Calu3 (cell line): Measurements from ENCODE around the gene WASF2. TPM values are rescaled to one million over a fixed set of nuclear protein-coding genes. Genes with fewer than 3 reads are reported as not detected.

ENCODE experiments used
- BruUV-seq: library from RNA; stranded (reverse); fragments of 400-500 nt; replicated peaks from 2 replicates; lab custom pipeline; 2021; lab: Mats Ljungman, UMichigan
- CTCF ChIA-PET: fragments of 300-600 bp; sonication (Branson Sonifier 250); formaldehyde crosslinking; loops from one replicate; lab custom pipeline; 2022; ENCODE audit warnings: antibody characterized with exemption; lab: Charles Lee
- DNase-seq: peaks from one replicate; pipeline ENCODE4 v3.0.0; 2022
- H3K27ac Mint-ChIP-seq: one replicate; pipeline ENCODE4 v1.8.0; 2022; ENCODE audit warnings: mixed read lengths; ENCODE audit not compliant: unreplicated experiment
- H3K27me3 Mint-ChIP-seq: one replicate; pipeline ENCODE4 v1.8.0; 2022; ENCODE audit warnings: mixed read lengths; ENCODE audit not compliant: unreplicated experiment
- H3K36me3 Mint-ChIP-seq: one replicate; pipeline ENCODE4 v1.8.0; 2022; ENCODE audit warnings: mild to moderate bottlenecking, moderate library complexity, mixed read lengths; ENCODE audit not compliant: insufficient read depth, unreplicated experiment
- H3K4me1 Mint-ChIP-seq: one replicate; pipeline ENCODE4 v1.8.0; 2022; ENCODE audit warnings: mild to moderate bottlenecking, low read depth, mixed read lengths; ENCODE audit not compliant: unreplicated experiment
- H3K4me3 Mint-ChIP-seq: one replicate; pipeline ENCODE4 v1.8.0; 2022; ENCODE audit warnings: mild to moderate bottlenecking, low read depth, moderate library complexity, mixed read lengths; ENCODE audit not compliant: unreplicated experiment
- H3K9me3 Mint-ChIP-seq: one replicate; pipeline ENCODE4 v1.8.0; 2022; ENCODE audit warnings: low read depth, mixed read lengths; ENCODE audit not compliant: unreplicated experiment
- intact Hi-C: fragments of 100-400 bp; cut with micrococcal nuclease; formaldehyde crosslinking; loops from one replicate; pipeline ENCODE4 v1.10.0; 2022; ENCODE audit not compliant: unreplicated experiment
- total RNA-seq: library from RNA; stranded (reverse); gene quantifications from 2 replicates; pipeline ENCODE4 v1.2.3, GENCODE V29; 2022
- TF ChIP-seq, protein P1 (sequence below): fragments of 200-600 bp; IDR thresholded peaks from one replicate; pipeline ENCODE4 v1.8.0; 2022; ENCODE audit warnings: antibody characterized with exemption; ENCODE audit not compliant: unreplicated experiment

The WASF2 gene
- total RNA-seq, 1 experiment from 2014 or later = 79.5 TPM

DNA sequence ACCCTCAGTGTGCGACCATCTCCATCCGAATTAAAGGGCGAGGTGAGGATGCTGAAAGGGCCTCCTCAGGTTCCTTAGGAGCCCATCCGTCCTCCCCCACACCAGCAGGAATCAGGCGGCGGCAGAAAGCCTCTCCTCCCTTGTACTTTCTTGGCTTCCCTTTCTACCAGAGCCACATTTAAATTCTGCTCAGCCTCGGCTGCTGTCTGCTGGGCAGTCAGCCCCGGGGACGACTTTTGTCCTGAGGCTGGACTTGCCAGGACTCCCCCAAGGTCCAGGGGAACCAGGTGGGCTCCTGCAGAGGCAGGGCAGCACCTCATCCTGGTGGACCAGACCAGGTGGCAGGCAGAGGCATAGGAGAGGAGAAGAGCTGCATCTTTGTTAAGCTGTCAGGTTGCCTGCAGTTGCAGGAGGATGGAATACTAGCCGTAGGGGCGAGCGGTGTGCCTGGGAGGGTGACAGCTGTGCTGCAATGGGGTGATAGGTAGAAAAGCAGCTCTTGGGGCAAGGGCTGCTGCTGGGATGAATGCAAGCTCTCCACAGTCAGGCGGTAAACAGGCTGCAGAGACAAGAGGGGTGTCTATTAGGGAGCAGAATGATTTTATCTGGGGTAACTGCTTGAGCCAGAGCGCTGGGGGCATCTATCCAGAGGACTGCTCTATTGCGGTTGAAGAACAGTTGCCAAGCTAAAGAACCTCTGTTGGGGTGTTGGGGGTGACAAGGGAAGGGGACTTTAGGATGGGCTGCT lies 46.2 kb upstream of the WASF2 start:
- Mint-ChIP-seq H3K9me3 (no peaks in the 10 kb centered on the region), H3K4me3 (no peak overlapping the region), H3K27me3 (no peaks in the 10 kb centered on the region), H3K36me3 (peaks cover 29% of the 10 kb centered on the region), H3K4me1 (peaks cover 27% of the 10 kb centered on the region), H3K27ac (no peak overlapping the region)
- DNase-seq = no peak
- CTCF ChIA-PET = no interaction called here
- intact Hi-C loops = no loop called here
- TF ChIP-seq, protein P1, sequence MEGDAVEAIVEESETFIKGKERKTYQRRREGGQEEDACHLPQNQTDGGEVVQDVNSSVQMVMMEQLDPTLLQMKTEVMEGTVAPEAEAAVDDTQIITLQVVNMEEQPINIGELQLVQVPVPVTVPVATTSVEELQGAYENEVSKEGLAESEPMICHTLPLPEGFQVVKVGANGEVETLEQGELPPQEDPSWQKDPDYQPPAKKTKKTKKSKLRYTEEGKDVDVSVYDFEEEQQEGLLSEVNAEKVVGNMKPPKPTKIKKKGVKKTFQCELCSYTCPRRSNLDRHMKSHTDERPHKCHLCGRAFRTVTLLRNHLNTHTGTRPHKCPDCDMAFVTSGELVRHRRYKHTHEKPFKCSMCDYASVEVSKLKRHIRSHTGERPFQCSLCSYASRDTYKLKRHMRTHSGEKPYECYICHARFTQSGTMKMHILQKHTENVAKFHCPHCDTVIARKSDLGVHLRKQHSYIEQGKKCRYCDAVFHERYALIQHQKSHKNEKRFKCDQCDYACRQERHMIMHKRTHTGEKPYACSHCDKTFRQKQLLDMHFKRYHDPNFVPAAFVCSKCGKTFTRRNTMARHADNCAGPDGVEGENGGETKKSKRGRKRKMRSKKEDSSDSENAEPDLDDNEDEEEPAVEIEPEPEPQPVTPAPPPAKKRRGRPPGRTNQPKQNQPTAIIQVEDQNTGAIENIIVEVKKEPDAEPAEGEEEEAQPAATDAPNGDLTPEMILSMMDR = no peak
- no TSS peak for BruUV-seq

DNA sequence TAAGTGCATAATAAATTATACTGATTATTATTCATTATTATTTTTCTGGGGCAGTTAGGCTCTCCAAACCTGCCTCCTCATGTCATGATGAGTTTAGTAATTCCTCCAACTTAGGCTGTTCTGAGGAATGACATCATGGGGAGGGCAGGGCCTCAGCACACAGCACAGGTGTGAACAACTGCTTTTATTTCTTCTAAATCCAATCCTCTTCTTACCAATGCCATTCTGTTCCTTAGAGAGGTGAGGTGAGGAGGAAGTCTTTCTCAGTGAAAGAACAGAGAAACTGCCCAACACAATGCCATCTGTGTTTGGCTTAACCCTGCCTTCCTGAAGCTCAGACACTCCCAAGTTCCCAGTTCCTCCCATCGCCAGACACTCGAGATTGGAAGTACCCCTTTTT lies 45.4 kb upstream of the WASF2 start:
- Mint-ChIP-seq H3K9me3 (no peaks in the 10 kb centered on the region), H3K27ac (no peak overlapping the region), H3K36me3 (peaks cover 28% of the 10 kb centered on the region), H3K4me3 (no peak overlapping the region), H3K27me3 (no peaks in the 10 kb centered on the region), H3K4me1 (peaks cover 20% of the 10 kb centered on the region)
- CTCF ChIA-PET = no interaction called here
- no peak for DNase-seq
- TF ChIP-seq, protein P1 = no peak
- intact Hi-C loops = no loop called here
- BruUV-seq = no TSS peak

DNA sequence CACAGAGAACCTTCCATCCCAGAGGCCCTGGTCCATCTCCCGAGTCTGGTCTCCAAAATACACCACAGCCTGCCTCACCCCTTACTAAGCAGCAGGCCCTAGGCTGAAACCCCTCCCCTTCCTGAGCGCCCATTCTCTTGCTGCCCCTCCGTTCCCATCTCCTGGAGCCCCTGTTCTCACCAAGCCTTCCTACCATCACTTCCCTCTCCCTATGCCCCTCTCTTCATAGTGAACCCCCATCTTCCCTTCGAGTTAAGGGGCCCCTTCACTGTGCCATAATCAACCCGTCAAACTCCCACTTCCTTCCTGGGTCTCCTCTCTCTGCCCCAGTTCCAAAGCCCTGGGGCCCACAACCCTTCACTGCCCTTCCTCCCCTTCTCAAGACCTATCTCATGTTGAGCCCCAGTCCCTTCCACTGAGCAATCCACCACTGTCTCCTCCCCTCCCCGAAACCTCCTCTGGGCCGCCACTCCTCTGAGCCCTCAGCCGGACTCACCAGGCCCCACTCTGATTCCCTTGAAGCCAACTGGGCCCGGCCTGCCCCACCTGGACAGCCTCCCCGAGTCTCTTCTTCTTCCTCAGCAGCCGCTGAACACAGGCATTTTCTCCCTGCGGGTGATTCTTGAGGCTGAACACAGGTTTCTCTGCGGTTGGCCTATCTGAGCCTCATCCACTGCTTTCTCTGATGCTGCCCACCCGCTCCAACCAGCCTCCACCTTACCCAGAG lies 42.2 kb upstream of the WASF2 start:
- intact Hi-C loops = no loop called here
- no peak for DNase-seq
- Mint-ChIP-seq H3K27me3 (no peaks in the 10 kb centered on the region), H3K36me3 (peaks cover 35% of the 10 kb centered on the region), H3K4me3 (no peak overlapping the region), H3K27ac (no peak overlapping the region), H3K4me1 (peaks cover 21% of the 10 kb centered on the region), H3K9me3 (no peaks in the 10 kb centered on the region)
- TF ChIP-seq, protein P1 = no peak
- BruUV-seq = no TSS peak
- CTCF ChIA-PET = no interaction called here

DNA sequence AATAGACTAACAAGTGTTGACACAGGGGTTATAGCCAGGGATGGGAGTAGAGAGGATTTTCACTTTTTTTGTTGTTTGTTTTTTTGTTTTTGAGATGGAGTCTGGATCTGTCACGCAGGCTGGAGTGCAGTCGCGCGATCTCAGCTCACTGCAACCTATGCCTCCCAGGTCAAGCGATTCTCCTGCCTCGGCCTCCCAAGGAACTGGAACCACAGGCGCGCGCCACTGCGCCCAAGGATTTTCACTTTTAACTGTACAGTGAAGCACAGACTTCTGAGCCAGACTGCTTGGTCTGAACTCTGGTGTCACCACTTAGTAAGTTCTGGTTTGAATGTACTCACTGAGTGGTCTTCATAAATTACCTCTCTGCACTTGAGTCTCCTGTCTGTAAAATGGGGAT lies 40.2 kb upstream of the WASF2 start:
- TF ChIP-seq, protein P1 = no peak
- H3K27me3 Mint-ChIP-seq = no peaks in the 10 kb centered on the region
- peaks cover 35% of the 10 kb centered on the region for H3K36me3 Mint-ChIP-seq
- H3K27ac Mint-ChIP-seq = no peak overlapping the region
- H3K9me3 Mint-ChIP-seq = no peaks in the 10 kb centered on the region
- intact Hi-C loops = no loop called here
- BruUV-seq = no TSS peak
- CTCF ChIA-PET = no interaction called here
- no peak for DNase-seq
- H3K4me1 Mint-ChIP-seq = peaks cover 12% of the 10 kb centered on the region
- no peak overlapping the region for H3K4me3 Mint-ChIP-seq
